Stomach smooth muscle (tissue), 2 donors: ENCODE results near the gene CERS2.
A peak's percentile ranks its signal among the peaks of the same experiment; 100 is the strongest.

Experiments
- H3K27ac ChIP-seq: one replicate; pipeline ENCODE4 v1.7.0; 2013; ENCODE audit warnings: mild to moderate bottlenecking, low read length, inconsistent platforms
- H3K27me3 ChIP-seq, 2 donors: one replicate each; pipeline ENCODE4 v1.7.0; 2013; ENCODE audit warnings: low read length in 2 of 2; ENCODE audit not compliant: insufficient read depth in 2 of 2, control insufficient read depth in 1 of 2
- H3K36me3 ChIP-seq, 2 donors: one replicate each; pipeline ENCODE4 v1.7.0; 2013; ENCODE audit warnings: low read length in 2 of 2; ENCODE audit not compliant: control insufficient read depth in 2 of 2, insufficient read depth in 2 of 2
- H3K4me1 ChIP-seq: one replicate; pipeline ENCODE4 v1.7.0; 2013; ENCODE audit warnings: low read length; ENCODE audit not compliant: control insufficient read depth, insufficient read depth
- H3K4me3 ChIP-seq, 2 donors: one replicate each; pipeline ENCODE4 v1.7.0; 2013; ENCODE audit warnings: low read length in 2 of 2
- H3K9ac ChIP-seq, 2 donors: one replicate each; pipeline ENCODE4 v1.7.0; 2013; ENCODE audit warnings: low read length in 2 of 2, mild to moderate bottlenecking in 1 of 2
- H3K9me3 ChIP-seq, 2 donors: one replicate each; pipeline ENCODE4 v1.7.0; 2013; ENCODE audit warnings: low read length in 2 of 2; ENCODE audit not compliant: control insufficient read depth in 2 of 2
- donor health status: healthy.
- donor health status: Pancreatic carcinoma.

CERS2 gene

DNA sequence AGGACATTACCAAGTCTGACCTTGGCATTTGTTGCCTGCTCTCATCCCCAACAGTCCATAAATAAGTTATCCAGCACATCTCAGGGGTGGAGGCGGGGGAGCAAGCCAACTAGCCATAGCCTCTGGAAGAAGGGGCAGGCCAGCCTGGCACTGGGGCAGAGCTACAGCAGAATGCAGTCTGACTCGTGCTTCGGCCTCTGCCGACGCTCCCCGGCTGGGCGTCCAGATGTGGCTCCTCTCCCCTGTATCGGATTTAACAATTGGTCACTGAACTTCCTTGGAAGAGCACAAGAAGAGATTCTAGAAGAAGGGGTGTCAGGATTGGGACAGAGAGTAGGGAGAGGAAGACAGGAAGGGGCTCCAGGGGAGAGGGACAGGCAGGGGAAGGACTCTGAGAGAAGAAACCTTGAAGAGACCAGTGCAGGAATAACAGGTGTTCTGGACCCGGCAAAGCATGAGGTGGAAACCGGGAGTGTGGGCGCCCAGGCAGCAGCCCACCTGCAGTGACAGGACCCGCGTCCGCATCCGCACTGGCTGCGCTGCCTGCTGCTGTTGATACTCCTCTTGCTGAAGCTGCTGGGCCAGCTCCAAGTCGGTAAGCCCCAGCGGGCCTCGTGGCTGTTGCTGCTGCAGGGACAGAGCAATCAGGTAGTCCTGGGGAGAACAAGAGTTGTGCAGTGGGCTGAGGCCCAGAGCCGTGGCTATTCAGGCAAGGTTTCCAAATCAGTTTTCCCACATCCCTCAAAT, 22.7 kb upstream of the CERS2 start:
- no peaks in the 10 kb centered on the region for H3K9me3 ChIP-seq
- no peak overlapping the region for H3K9ac ChIP-seq
- H3K4me3 ChIP-seq = no peak overlapping the region
- no peaks in the 10 kb centered on the region for H3K27me3 ChIP-seq
- H3K27ac ChIP-seq = no peak overlapping the region
- peaks cover 36 to 37% of the 10 kb centered on the region in 2 donors for H3K36me3 ChIP-seq
- peaks cover 6% of the 10 kb centered on the region for H3K4me1 ChIP-seq

DNA sequence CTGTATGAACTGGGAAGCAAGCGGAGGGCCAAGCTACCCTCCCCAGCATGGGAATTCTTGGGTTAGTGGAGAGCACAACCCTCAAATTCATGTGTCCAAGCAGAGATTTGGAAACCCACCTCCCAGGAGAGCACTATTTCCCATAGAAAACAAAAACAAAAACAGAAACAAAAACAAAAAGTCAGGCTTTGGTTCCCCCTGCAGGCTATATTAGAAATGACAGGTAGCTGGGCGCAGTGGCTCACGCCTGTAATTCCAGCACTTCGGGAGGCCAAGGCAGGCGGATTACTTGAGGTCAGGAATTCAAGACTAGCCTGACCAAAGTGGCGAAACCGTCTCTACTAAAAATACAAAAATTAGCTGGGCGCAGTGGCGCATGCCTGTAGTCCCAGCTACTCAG, 21.3 kb upstream of the CERS2 start:
- Histone ChIP-seq H3K27ac (no peak overlapping the region), H3K9ac (peak overlapping the region in 1 of 2 donors; percentile 29), H3K4me3 (peak overlapping the region in 1 of 2 donors; percentile 57)

DNA sequence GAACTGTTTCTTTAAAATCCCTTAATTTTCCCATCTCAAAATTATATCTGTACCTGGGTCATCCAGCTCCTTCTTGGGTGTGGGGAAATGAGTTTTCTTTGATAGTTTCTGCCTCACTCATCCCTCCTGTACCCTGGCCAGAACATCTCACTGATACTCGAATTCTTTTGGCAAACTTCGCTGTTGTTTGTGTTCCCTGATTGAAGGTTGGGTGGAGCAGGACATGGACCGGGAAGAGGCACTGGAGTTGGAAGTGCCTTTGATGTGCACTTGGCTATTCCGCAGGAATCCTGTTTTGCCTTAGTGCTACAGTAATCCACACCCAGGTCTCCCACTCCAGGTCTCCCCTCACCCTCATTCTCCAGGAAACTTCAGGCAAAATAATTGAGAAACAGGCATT, 20.8 kb upstream of the CERS2 start:
- H3K27me3 ChIP-seq = no peaks in the 10 kb centered on the region
- no peak overlapping the region for H3K27ac ChIP-seq
- H3K9me3 ChIP-seq = no peaks in the 10 kb centered on the region
- peak overlapping the region in 1 of 2 donors; percentile 29 for H3K9ac ChIP-seq
- peak overlapping the region in 1 of 2 donors; percentile 57 for H3K4me3 ChIP-seq
- peaks cover 4% of the 10 kb centered on the region for H3K4me1 ChIP-seq
- peaks cover 26 to 29% of the 10 kb centered on the region in 2 donors for H3K36me3 ChIP-seq

More for the DNA sequence above, 21.3 kb upstream of the CERS2 start:
- Histone ChIP-seq H3K27me3 (no peaks in the 10 kb centered on the region), H3K4me1 (peaks cover 4% of the 10 kb centered on the region), H3K9me3 (no peaks in the 10 kb centered on the region), H3K36me3 (peaks cover 26 to 30% of the 10 kb centered on the region in 2 donors)

DNA sequence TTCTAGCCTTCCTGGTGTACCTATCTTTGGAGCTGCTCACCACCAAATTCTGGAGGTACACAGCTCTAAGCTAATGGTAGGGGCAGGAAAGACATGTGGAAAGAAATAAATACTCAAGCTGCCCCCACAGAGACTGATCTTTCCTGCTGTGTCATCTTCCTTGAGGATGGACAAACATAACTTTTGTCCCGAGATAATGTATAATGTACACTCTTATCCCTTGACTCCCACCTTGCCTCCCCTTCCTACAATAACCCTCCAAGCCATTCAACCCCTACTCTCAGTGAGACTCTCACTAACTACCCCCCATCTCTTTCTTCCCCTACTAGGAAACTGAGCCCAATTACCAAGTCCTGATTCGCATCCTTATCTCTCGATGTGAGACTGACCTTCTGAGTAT, 19.6 kb upstream of the CERS2 start:
- no peak overlapping the region for H3K27ac ChIP-seq
- H3K4me3 ChIP-seq = no peak overlapping the region
- H3K4me1 ChIP-seq = peaks cover 4% of the 10 kb centered on the region
- H3K9me3 ChIP-seq = no peaks in the 10 kb centered on the region
- no peak overlapping the region for H3K9ac ChIP-seq
- no peaks in the 10 kb centered on the region for H3K27me3 ChIP-seq
- peaks cover 20 to 21% of the 10 kb centered on the region in 2 donors for H3K36me3 ChIP-seq

DNA sequence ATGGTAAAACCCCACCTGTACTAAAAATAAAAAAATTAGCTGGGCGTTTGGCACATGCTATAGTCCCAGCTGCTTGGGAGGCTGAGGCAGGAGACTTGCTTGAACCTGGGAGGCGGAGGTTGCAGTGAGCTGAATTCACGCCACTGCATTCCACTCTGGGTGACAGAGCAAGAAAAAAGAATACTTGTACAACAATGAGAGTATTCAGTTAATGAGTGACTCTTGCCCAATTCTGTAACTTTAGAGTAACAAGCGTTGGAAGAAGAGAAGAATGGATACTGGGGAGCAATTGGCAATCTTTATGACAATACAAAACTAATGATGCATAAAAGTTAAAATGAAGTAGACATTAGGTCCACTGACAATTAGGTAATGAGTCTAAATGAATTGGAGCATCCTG, 18.0 kb upstream of the CERS2 start:
- H3K4me3 ChIP-seq = no peak overlapping the region
- H3K27ac ChIP-seq = no peak overlapping the region
- H3K27me3 ChIP-seq = no peaks in the 10 kb centered on the region
- peaks cover 4% of the 10 kb centered on the region for H3K4me1 ChIP-seq
- peaks cover 8% of the 10 kb centered on the region in 2 donors for H3K36me3 ChIP-seq
- no peaks in the 10 kb centered on the region for H3K9me3 ChIP-seq
- no peak overlapping the region for H3K9ac ChIP-seq

DNA sequence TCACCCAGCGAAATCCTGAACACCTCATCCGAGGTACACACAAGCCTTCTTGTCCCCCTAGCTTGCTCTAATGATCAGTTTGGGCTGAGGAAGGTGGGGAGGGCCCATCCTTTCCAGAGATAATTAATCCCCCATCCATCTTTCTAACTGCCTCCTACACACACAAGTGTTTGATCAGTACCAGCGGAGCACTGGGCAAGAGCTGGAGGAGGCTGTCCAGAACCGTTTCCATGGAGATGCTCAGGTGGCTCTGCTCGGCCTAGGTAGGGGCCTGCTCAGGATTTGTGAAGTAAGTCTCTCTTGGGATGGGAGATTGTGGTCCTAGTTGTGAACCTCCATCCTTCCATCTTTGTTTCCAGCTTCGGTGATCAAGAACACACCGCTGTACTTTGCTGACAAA, 13.3 kb upstream of the CERS2 start:
- Histone ChIP-seq H3K27me3 (no peaks in the 10 kb centered on the region), H3K9ac (no peak overlapping the region), H3K36me3 (no peaks in the 10 kb centered on the region), H3K4me1 (no peaks in the 10 kb centered on the region), H3K4me3 (no peak overlapping the region), H3K27ac (no peak overlapping the region), H3K9me3 (no peaks in the 10 kb centered on the region)

DNA sequence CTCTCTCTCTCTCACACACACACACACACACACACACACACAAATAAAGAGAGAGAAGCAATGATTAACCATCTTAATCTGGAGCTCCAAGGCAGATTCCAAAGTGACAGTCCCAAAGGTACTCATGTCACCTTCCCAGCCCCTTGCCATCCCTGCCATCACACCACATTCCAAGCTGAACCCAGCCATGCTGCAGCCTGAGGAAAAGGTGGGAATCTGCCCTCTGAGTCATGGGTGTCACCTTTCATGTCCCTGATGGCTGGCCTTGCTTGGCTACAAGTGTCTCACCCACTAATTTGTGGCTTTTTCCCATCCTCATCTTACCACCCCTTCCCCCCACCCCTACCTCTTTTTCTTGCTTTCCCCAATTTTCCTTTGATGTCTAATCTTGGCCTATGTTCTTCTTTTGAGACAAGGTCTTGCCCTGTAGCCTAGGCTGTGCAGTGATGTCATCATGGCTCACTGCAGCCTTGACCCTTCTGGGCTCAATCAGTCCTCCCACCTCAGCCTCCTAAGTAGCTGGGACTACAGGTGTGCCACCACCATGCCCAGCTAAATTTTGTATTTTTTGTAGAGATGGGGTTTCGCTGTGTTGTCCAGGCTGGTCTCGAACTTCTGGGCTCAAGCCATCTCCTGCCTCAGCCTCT, 10.7 kb upstream of the CERS2 start:
- Histone ChIP-seq H3K4me3 (no peak overlapping the region), H3K27ac (no peak overlapping the region), H3K36me3 (no peaks in the 10 kb centered on the region), H3K4me1 (no peaks in the 10 kb centered on the region), H3K27me3 (no peaks in the 10 kb centered on the region), H3K9ac (no peak overlapping the region), H3K9me3 (no peaks in the 10 kb centered on the region)

DNA sequence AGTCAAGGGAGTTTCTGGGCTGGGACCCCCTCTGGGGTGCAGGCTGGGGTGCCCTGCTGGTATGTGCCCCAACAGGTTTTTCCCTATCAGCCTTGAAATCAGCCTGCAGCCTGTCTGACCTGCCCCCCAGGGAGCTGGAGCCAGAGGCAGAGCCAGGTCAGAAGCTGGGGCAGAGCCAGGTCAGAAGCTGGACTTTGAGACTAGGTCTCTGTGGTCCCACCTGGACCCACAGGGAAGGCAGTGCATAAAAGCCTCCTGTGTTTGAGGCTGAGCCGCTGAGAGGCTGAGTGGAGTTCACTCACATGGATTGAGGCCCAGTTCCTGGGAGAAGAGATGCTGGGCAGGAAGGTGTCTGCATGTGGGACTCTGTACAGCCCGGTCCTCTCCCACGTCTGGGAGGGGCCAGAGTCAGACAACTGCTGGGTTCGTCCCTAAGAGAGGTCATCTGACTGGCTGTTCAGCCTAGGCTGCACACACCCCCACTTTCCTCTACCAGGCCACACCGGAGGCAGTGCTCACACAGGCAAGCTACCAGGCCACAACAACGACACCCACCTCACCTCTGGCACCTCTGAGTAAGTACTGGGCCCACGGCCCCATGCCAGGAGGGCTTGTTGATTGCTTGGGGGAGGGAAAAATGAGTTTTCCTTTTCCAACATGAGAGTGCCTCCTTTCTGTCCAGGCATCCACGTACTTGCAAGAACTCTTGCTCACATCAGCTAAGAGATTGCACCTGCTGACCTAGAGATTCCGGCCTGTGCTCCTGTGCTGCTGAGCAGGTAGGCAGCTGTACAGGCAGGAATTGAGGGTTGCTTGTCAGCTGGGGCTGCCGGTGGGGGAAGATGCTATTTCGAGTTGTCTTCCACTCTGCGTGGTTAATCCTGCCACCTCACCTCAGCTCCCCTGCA, 7.4 kb upstream of the CERS2 start, which contains the start of gene ANXA9:
Gene ANXA9 (plus strand): TSS at position 488 of the 908 bp plus-strand sequence. CDS start 814 bp downstream, outside the sequence.
- H3K27ac ChIP-seq = no peak within 1 kb of the TSS
- H3K9me3 ChIP-seq = no peaks in the 10 kb centered on the region
- H3K9ac ChIP-seq = no peak within 1 kb of the TSS
- peaks cover 8% of the 10 kb centered on the region for H3K4me1 ChIP-seq
- H3K4me3 ChIP-seq = no peak within 1 kb of the TSS
- H3K27me3 ChIP-seq = no peaks in the 10 kb centered on the region
- H3K36me3 ChIP-seq = no peaks in the 10 kb centered on the region

DNA sequence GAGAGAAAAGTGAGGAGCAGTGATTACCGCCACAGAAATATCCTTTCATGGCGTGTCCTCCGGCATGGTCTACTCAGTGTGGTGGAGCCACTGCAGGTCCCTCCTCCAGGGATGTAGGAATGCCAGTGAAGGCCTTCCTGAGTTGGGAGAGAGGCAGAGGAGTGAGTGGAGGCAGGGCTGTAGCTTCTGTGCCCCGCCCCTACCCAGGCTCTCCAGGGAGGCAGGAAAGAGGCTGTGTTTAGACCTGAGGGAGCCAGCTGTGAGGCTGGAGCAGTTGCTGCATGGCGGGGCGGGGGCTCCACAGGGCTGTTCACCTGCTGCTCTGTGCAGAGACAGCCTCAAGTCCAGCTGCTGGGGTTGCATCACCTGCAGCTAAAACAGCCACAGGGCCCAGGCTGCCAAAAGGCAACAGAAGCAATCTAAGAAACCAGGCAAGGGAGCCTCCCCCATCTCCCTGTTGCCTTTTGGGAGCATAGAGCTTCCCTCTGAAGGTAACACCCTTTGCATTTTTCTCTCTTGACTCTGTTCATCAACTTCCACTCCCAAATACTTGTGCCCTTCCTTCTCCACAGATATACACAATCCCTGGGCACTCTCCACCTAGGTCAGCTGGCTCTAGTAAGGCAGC, 6.7 kb upstream of the CERS2 start:
- Histone ChIP-seq H3K4me3 (no peak overlapping the region), H3K27ac (no peak overlapping the region), H3K4me1 (peaks cover 8% of the 10 kb centered on the region), H3K9me3 (no peaks in the 10 kb centered on the region), H3K27me3 (no peaks in the 10 kb centered on the region), H3K36me3 (no peaks in the 10 kb centered on the region), H3K9ac (no peak overlapping the region)
